Activated CD8-positive, alpha-beta memory T cell treated with anti-CD3 and anti-CD28 coated beads, Interleukin-2, amount 10 ng/mL, durations not matched to agents 7 days and 5 days (primary cell): ENCODE data around the gene ASIC4. TPM values are rescaled to one million over a fixed set of nuclear protein-coding genes. Genes with fewer than 3 reads are reported as not detected.

Source experiments
- ATAC-seq: fragments of 150-1000 bp; cut with Tn5 transposase; one replicate; pipeline ENCODE4 v1.10.0; 2021; ENCODE audit warnings: moderate library complexity
- CTCF ChIA-PET: fragments of 350-600 bp; sonication (Branson Sonifier 250); formaldehyde crosslinking; loops from one replicate; lab custom pipeline; 2021; ENCODE audit warnings: antibody characterized with exemption; lab: Charles Lee
- DNase-seq: peaks from one replicate; pipeline ENCODE4 v3.0.0-alpha.2; 2020
- H3K27ac Mint-ChIP-seq: one replicate; pipeline ENCODE4 v1.8.0; 2021; ENCODE audit warnings: mild to moderate bottlenecking, mixed read lengths
- H3K27me3 Mint-ChIP-seq: one replicate; pipeline ENCODE4 v1.8.0; 2021; ENCODE audit warnings: mixed read lengths
- H3K36me3 Mint-ChIP-seq: one replicate; pipeline ENCODE4 v1.8.0; 2021; ENCODE audit warnings: mild to moderate bottlenecking, mixed read lengths
- H3K4me1 Mint-ChIP-seq: one replicate; pipeline ENCODE4 v1.8.0; 2021; ENCODE audit warnings: mixed read lengths
- H3K4me3 Mint-ChIP-seq: one replicate; pipeline ENCODE4 v1.8.0; 2021; ENCODE audit warnings: mild to moderate bottlenecking, moderate library complexity, mixed read lengths
- H3K9me3 Mint-ChIP-seq: one replicate; pipeline ENCODE4 v1.8.0; 2022; ENCODE audit warnings: low read depth, mixed read lengths
- total RNA-seq, 2 experiments: library from RNA; stranded (reverse); gene quantifications; one replicate each; pipeline ENCODE4 v1.2.3, GENCODE V29; 2021

The ASIC4 gene
- total RNA-seq, 2 experiments from 2014 or later: 0.09 TPM; not detected in 1

DNA sequence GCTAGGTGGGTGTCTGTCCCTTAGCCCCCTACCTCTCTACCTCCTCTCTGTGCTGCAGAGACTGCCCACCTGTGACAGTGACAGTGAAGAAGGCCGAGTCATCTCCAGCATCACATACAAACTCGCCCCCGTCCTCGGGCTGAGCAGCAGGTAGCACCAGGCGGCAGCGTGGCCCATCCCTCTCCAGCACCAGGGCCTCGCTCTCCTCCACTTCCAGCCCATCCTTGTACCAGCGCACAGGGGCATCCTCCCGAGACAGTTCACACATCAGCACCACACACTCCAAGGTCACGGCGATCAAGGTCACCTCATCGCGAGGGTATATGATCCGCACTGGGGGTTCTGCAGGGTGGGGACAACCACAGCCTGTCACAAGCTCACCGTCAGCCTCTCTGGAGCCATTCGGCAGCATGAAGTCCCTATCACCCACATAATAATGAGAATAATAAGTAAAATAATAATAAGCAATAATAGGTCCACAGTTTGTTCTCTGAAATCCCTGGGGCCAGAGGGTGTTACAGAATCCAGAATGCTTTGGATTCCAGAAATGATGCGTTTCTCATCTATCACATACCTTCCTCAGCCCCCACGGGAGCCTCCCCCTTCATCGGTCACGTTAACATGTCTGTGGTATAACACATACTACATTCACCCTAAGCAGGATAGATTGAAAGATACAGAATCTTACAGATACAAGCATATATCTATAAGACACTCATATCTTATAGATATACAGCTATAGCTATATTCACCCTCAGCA lies 45.1 kb downstream of the ASIC4 start:
- no peak overlapping the region for H3K27ac Mint-ChIP-seq
- ATAC-seq (no peak), DNase-seq (no peak)
- H3K4me1 Mint-ChIP-seq: no peaks in the 10 kb centered on the region
- peaks cover 7% of the 10 kb centered on the region for H3K27me3 Mint-ChIP-seq
- H3K9me3 Mint-ChIP-seq: no peaks in the 10 kb centered on the region
- H3K36me3 Mint-ChIP-seq: no peaks in the 10 kb centered on the region
- CTCF ChIA-PET: interaction anchor here (0.7 to 6.0 kb wide), 13 partner anchors 7 to 82 kb away, joined by 3 to 60 read pairs (median 4); partner anchors contain the start of genes CHPF, INHA, OBSL1 and TMEM198
- H3K4me3 Mint-ChIP-seq: no peak overlapping the region

DNA sequence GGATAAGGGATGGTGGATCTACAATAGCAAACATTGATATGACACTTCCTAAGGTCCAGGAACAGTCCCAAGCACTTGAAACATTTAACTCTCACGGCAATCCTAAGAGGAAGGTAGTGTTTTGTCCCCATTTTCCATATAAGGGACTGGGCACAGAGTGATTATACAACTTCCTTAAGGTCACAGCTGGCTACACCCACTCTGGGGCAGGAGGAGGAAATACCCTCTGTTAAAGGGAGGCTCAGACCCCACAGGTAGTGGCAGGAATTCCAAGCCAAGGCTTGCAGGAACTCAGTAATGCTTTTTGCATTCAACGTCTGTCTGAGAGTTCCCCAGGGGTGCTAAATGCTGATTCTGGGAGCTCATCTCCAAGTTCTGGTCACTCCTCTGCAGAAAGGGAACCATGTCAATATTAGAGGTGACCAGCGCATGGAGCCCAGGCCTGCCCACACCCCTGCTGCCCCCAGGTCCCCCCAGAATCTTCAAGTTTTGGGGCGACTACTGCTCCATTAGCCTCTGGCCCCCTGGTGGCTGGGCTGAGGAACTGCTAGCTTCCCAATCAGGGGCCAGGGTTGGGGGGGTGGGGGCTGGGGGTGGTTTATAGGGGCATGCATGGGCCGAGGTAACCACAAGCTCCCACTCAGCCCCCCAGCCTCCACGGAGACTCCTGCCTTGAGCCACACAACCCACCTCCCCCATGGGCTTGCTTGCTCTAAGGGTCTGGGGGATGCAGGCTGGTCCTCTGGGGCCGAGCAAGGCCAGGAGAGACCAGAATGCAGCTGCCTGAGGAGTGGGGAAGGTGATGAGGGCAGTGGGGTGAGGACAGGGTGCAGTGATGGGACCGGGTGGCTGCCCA lies 46.0 kb downstream of the ASIC4 start:
- no peaks in the 10 kb centered on the region for H3K4me1 Mint-ChIP-seq
- no peak for DNase-seq
- no peaks in the 10 kb centered on the region for H3K9me3 Mint-ChIP-seq
- H3K27me3 Mint-ChIP-seq: peaks cover 6% of the 10 kb centered on the region
- ATAC-seq: peak; percentile 49
- H3K4me3 Mint-ChIP-seq: no peak overlapping the region
- CTCF ChIA-PET: interaction anchor here (0.6 to 6.0 kb wide), 20 partner anchors 8 to 615 kb away, joined by 3 to 60 read pairs (median 3); partner anchors contain the start of genes CHPF, GMPPA, INHA and OBSL1
- H3K36me3 Mint-ChIP-seq: no peaks in the 10 kb centered on the region
- no peak overlapping the region for H3K27ac Mint-ChIP-seq

DNA sequence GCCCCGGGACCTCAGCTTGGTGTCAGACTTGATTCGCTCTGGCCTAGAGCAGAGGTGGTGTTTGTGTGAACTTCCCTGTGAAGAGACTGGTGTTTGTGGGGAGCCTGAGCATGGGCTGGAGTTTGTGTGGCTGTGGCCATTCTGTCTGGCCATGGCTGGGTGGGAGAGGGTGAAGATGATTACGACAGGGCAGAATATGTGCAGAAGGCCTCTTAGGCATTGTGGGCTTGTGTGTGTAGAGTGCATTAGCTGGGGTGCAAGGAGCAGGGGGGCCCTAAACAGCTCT lies 46.6 kb downstream of the ASIC4 start:
- peaks cover 6% of the 10 kb centered on the region for H3K27me3 Mint-ChIP-seq
- no peaks in the 10 kb centered on the region for H3K4me1 Mint-ChIP-seq

DNA sequence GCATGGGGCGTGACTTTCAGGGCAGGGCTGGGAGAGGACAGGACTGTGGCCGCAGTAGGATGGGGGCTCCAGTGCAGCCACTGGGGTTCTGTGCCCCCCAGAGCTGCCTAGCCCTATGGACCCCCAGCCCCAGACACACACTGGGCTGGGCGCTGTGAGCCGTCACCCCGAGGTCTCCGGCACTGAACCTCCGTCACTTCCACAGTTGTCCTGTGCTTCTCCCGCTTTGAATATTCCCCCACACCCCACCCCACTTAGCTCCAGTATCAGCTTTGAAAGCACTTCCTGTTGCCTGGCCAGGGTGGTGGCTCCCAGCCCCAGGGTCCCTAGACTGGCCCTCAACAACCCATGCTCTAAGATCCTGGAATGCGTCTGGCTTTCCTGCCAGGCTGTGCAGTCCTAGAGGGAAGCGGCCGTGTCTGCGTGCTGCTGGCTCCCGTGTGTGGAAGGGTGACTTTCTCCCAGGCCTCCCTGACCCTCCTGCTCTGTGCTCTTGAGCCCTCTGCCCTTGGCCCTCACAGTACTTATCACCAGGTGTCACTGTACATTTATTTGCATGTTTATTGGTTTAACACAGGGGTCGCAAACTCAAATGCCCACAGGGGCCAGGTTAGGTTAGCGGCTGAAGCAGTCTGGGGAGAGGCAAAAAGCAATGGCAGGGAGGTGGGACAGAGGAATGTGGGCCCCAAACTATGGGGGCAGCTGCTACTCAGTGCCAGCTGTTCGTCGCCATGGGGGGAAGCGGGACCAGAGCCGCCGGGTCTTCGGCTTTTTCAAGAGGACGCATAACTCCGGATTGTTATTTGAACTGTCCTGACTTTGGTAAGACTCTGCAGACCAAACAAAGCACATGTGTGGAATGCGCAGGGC lies 47.1 kb downstream of the ASIC4 start:
- CTCF ChIA-PET: interaction anchor here (0.7 to 6.0 kb wide), 6 partner anchors 9 to 84 kb away, joined by 3 to 60 read pairs (median 5); partner anchors contain the start of genes CHPF, STK11IP and TMEM198
- no peak for DNase-seq

More for the DNA sequence above, 46.6 kb downstream of the ASIC4 start:
- no peaks in the 10 kb centered on the region for H3K9me3 Mint-ChIP-seq
- H3K36me3 Mint-ChIP-seq: no peaks in the 10 kb centered on the region
- H3K4me3 Mint-ChIP-seq: no peak overlapping the region
- no peak for DNase-seq
- CTCF ChIA-PET: interaction anchor here (0.6 to 6.0 kb wide), 15 partner anchors 9 to 616 kb away, joined by 3 to 60 read pairs (median 4); partner anchors contain the start of genes CHPF, GMPPA, INHA and OBSL1
- H3K27ac Mint-ChIP-seq: no peak overlapping the region
- no peak for ATAC-seq

DNA sequence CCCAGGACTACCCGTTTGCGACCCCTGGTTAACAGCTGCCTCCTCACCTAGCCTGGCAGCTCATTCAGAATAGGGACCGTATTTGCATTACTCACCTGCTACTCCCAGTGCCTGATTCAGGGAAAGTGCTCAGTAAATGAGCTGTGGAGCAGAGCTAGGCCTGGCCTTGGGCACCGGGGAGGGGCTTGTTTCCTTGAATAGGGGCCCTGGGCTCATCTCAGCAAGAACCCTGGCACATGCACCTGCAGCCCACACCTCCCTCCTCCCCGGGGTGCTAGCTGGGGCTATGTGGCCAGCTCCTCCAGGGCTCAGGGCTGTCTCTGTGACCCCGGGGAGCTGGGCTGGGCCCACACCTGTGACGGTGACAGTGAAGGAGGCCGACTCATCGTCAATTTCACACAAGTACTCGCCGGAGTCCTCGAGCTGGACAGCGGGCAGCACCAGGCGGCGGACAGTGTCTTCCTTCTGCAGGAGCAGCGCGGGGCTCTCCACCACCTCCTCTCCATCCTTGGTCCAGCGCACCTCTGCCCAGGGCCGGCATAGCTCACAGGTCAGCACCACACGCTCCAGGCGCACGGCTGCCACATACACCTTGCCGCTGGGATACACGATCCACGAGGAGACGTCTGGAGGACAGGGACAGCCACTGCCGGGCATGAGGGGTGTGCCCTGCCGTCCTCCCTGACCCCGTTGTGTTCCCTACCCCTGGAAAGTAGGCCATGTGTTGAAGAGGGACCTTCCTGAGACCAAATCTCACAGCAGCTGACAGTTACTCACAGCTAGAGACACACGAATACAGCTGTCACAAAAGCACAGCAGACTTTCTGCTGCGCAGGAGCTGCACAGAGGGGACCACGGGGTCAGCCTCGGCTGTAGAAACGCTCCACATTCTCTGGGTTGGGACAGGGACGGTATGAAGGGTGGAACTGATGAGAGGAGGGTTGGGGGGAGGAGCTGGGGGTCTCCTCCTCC lies 48.1 kb downstream of the ASIC4 start:
- no peak overlapping the region for H3K4me3 Mint-ChIP-seq
- no peaks in the 10 kb centered on the region for H3K36me3 Mint-ChIP-seq
- CTCF ChIA-PET: interaction anchor here (2.9 to 6.0 kb wide), 2 partner anchors 10 to 21 kb away, joined by 15 to 60 read pairs; partner anchors contain the start of genes CHPF and TMEM198
- no peaks in the 10 kb centered on the region for H3K9me3 Mint-ChIP-seq
- no peak overlapping the region for H3K27ac Mint-ChIP-seq
- no peaks in the 10 kb centered on the region for H3K4me1 Mint-ChIP-seq
- peaks cover 6% of the 10 kb centered on the region for H3K27me3 Mint-ChIP-seq
- DNase-seq: no peak
- no peak for ATAC-seq

More for the DNA sequence above, 47.1 kb downstream of the ASIC4 start:
- Mint-ChIP-seq H3K27me3 (peaks cover 6% of the 10 kb centered on the region), H3K4me3 (no peak overlapping the region), H3K4me1 (no peaks in the 10 kb centered on the region), H3K36me3 (no peaks in the 10 kb centered on the region), H3K9me3 (no peaks in the 10 kb centered on the region), H3K27ac (no peak overlapping the region)
- ATAC-seq: no peak

DNA sequence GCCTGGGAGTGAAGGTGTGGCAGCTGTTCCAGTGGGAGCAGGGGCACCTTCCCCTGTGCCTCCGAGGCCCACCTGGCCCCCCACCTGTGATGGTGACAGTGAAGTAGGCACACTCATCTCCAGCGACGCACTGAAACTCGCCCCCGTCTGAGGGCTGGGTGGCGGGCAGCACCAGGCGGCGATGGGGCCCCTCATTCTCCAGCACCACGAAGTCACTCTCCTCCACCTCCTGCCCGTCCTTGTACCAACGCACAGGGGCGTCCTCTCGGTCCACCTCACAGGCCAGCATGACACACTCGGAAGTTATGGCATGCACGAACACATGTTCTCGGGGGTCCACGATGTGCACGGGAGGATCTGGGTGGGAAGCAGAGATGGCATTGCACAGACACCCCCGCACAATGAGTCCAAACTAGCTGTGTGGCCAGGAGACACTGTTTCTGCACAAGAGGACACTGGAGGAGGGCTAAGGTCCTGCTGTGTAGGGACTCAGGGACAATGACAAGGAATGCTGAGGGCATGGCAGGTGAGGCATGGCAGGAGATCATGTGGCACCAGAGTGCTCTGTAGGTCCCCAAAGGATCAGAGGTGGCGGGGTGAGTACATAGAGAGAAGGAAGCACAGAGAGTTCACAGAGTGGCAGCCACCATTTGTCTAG lies 49.1 kb downstream of the ASIC4 start:
- CTCF ChIA-PET: interaction anchor here (6.0 kb wide), 1 partner anchor 23 kb away, joined by 60 read pairs; the partner anchor contains the start of genes CHPF and TMEM198
- no peak overlapping the region for H3K27ac Mint-ChIP-seq
- no peaks in the 10 kb centered on the region for H3K9me3 Mint-ChIP-seq
- no peak overlapping the region for H3K4me3 Mint-ChIP-seq
- no peaks in the 10 kb centered on the region for H3K36me3 Mint-ChIP-seq
- DNase-seq: no peak
- ATAC-seq: no peak
- H3K27me3 Mint-ChIP-seq: peaks cover 6% of the 10 kb centered on the region
- no peaks in the 10 kb centered on the region for H3K4me1 Mint-ChIP-seq

DNA sequence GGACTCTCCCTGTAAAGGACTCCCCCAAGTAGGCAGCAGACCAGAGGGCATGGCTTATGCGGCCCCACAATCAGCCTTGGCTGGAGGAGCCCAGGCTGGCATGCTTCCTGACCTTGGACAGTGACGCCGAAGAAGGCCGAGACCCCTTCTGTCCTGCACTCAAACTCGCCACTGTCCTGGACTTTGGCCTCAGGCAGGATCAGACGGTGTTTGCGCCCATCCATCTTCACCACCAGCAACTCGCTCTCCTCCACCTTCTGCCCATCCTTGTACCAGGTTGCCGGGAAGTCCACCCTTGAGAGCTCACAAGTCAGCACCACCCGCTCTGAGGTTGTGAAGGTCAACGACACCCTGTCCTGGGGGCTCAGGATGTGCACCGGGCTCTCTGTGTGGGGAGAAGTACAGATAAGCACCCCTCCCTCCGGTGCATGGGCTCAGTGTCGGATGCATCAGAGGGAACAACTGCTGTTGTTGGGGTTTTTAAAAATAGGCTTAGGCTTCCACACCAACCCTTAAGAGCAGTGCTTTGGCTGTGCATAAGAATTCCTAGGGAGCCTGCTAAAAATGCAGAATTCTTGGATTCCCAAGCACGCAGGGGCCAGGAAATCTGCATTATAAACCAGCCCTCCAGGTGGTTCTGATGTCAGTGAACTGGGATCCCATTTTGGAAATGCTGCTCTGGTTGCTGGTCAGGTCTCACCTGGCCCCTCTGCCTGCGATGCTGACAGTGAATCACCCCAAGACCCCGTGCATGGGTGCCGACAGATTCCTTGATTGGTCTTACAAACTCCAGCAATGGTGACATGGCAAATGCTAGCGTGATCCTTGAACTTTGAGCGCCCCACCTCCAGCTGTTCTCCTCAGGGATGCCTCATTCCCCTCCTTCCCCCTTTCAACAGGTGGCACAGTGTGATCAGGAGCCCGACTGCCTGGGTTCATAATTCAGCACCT lies 51.1 kb downstream of the ASIC4 start:
- CTCF ChIA-PET: interaction anchor here (6.0 kb wide), 1 partner anchor 25 kb away, joined by 60 read pairs; the partner anchor contains the start of genes CHPF and TMEM198
- ATAC-seq (no peak), DNase-seq (no peak)
- Mint-ChIP-seq H3K4me1 (no peaks in the 10 kb centered on the region), H3K27me3 (peaks cover 21% of the 10 kb centered on the region), H3K9me3 (no peaks in the 10 kb centered on the region), H3K36me3 (no peaks in the 10 kb centered on the region), H3K27ac (no peak overlapping the region), H3K4me3 (no peak overlapping the region)

DNA sequence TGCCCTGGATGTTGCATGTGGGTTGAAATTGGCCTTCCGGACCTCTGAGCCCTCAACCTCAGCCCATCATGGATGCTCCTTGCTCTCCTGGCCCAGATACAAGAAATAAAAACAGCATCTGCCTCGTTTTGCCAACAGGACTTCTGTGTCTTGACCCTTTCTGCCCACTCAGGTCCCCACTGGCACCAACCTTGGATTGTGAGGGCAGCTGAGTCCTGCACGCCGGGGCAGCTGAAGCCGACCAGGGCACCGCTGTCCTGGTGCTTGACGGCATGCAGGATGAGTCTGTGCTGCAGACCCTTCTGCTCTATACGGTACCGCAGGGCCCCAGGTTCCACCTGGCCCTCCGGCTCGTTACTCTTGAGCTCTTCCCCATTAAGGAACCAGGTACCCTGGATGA lies 52.4 kb downstream of the ASIC4 start:
- Mint-ChIP-seq H3K9me3 (no peaks in the 10 kb centered on the region), H3K27ac (no peak overlapping the region), H3K4me3 (no peak overlapping the region), H3K27me3 (peaks cover 21% of the 10 kb centered on the region), H3K4me1 (no peaks in the 10 kb centered on the region), H3K36me3 (no peaks in the 10 kb centered on the region)
- no peak for DNase-seq
- no peak for ATAC-seq
- CTCF ChIA-PET: no interaction called here

DNA sequence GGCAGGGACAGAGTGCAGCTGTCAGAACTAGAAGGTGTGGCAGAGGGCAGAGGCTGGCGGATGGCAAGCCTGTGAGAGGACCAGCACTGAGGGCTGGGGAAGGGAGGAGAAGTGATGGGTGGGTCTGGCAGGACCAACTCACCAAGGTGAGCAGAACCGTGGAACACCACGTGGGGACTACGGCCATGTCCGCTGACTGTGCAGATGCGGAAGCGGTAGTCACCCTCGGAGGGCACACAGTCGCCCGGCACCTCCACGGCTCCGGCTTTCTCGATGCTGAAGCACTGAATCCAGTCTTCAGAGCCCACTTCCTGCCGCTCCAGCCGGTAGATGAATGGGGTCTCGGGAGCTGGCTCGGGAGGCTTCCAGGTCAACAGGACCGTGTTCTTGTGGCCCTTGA lies 52.8 kb downstream of the ASIC4 start:
- DNase-seq (no peak), ATAC-seq (no peak)
- H3K4me3 Mint-ChIP-seq: no peak overlapping the region
- no peaks in the 10 kb centered on the region for H3K36me3 Mint-ChIP-seq
- peaks cover 26% of the 10 kb centered on the region for H3K27me3 Mint-ChIP-seq
- H3K27ac Mint-ChIP-seq: no peak overlapping the region
- CTCF ChIA-PET: no interaction called here
- no peaks in the 10 kb centered on the region for H3K9me3 Mint-ChIP-seq
- no peaks in the 10 kb centered on the region for H3K4me1 Mint-ChIP-seq

DNA sequence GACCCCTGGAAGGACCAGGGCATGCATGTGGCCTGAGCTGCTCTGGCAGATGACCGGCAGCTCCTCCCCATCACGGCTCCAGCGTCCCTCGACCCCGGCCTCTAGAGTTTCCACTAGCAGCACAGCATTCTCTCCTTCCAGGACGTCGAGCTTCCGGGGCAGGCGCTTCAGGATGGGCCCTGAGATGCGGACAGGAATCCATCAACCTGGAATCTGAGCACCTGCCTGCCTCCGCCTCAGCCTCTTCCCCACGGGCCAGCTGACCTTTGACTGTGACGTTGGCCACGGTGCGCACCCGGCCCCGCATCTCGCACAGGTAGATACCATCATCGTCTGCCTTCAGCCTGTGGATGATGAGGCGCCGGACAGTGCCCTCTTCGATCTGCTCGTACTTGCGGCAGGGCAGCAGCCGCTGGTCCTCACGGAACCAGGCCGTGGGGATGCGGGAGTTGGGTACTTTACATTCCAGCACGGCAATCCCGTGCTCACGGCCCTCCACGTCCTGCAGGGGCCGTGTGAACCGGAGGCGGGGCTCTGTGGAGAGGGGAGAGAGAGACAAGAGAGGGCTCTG lies 53.6 kb downstream of the ASIC4 start:
- no peaks in the 10 kb centered on the region for H3K9me3 Mint-ChIP-seq
- no peaks in the 10 kb centered on the region for H3K4me1 Mint-ChIP-seq
- CTCF ChIA-PET: no interaction called here
- peaks cover 33% of the 10 kb centered on the region for H3K27me3 Mint-ChIP-seq
- DNase-seq (no peak), ATAC-seq (no peak)
- no peaks in the 10 kb centered on the region for H3K36me3 Mint-ChIP-seq
- H3K4me3 Mint-ChIP-seq: no peak overlapping the region
- no peak overlapping the region for H3K27ac Mint-ChIP-seq
